Testis (tissue), 2 donors: ENCODE data around the gene PCYT2.

Experiments used
- CTCF ChIP-seq, 3 experiments: fragments of 450-650 bp in 2 of 3; fragments of 200-600 bp in 1 of 3; sonication (generic) in 1 of 3; IDR thresholded peaks; one replicate each; pipeline ENCODE4 v1.5.1; 2016 to 2019; ENCODE audit warnings: antibody characterized with exemption in 3 of 3, mild to moderate bottlenecking in 2 of 3, moderate library complexity in 1 of 3
- POLR2A ChIP-seq: fragments of 450-650 bp; IDR thresholded peaks from one replicate; pipeline ENCODE4 v1.6.1; 2017; ENCODE audit warnings: antibody characterized with exemption, mild to moderate bottlenecking, moderate library complexity

- TF ChIP-seq CTCF (IDR thresholded peaks at IDR 0.05) (no peak), POLR2A (no peak)
Measured at GRCh38 chr17:81917565-81918332, 6.5 kb upstream of the PCYT2 start, which contains the start of gene SIRT7.
